K562 (cell line): Measurements from ENCODE around the gene ALDH18A1. TPM values are rescaled to one million over a fixed set of nuclear protein-coding genes. Genes with fewer than 3 reads are reported as not detected.
A peak's percentile ranks its signal among the peaks of the same experiment; 100 is the strongest.

Experiments used
- BRCA1 ChIP-seq, 2 experiments: fragments of 450-650 bp in 1 of 2; sonication (generic) in 1 of 2; formaldehyde crosslinking in 1 of 2; IDR thresholded peaks; 2 replicates each; pipeline versions ENCODE4 v1.5.0 to v1.6.1; 2017 to 2020; ENCODE audit warnings: mild to moderate bottlenecking in 1 of 2, missing genetic modification reagents in 1 of 2
- TRIM24 ChIP-seq, 2 experiments: fragments of 450-650 bp; IDR thresholded peaks; 2 replicates each; pipeline ENCODE4 v1.6.1; 2016
- ZBTB7A ChIP-seq: IDR thresholded peaks from 2 replicates; pipeline ENCODE4 v1.6.1; 2011; ENCODE audit warnings: low read depth, mild to moderate bottlenecking, low read length, moderate library complexity, borderline replicate concordance; ENCODE audit not compliant: control insufficient read depth
- ZNF586 ChIP-seq: fragments of 450-650 bp; formaldehyde crosslinking; conservative IDR thresholded peaks from 2 replicates; pipeline ENCODE4 v1.4.0; 2020; ENCODE audit warnings: mild to moderate bottlenecking, moderate library complexity
- ZNF668 ChIP-seq: fragments of 250-450 bp; sonication (Bioruptor Pico); IDR thresholded peaks from 2 replicates; pipeline ENCODE4 v1.8.0; 2022; ENCODE audit warnings: mild to moderate bottlenecking, inconsistent platforms
- polyA plus RNA-seq, 8 experiments: library from polyadenylated mRNA; depleted of rRNA in 4 of 8; stranded (reverse) in 5 of 8; unstranded in 3 of 8; fragments of >200 nt; fragmentation: Nextera tagmentation in 2 of 8; fragmentation: Illumina TruSeq in 1 of 8; extraction: Ambion mirVana in 2 of 8; extraction: Trizol in 1 of 8; gene quantifications; 2 replicates each; pipeline versions ENCODE4 v1.2.1 to v1.2.3, GENCODE V29; 2011 to 2014; ENCODE audit warnings: inconsistent platforms in 1 of 8, missing spikeins in 1 of 8
- total RNA-seq, 7 experiments: library from RNA; depleted of rRNA in 6 of 7; stranded (reverse); fragments of >200 nt in 6 of 7; fragmentation: Illumina TruSeq in 2 of 7; extraction: Trizol in 2 of 7; gene quantifications; 2 replicates each; pipeline versions ENCODE4 v1.2.1 to v1.2.3, GENCODE V29; 2011 to 2021; ENCODE audit warnings: low replicate concordance in 1 of 7
- TF ChIP-seq, protein P1 (sequence below): fragments of 450-650 bp; IDR thresholded peaks from 2 replicates; pipeline ENCODE4 v1.6.1; 2016; ENCODE audit warnings: mild to moderate bottlenecking, moderate library complexity
- TF ChIP-seq, protein P2 (sequence below): sonication (generic); IDR thresholded peaks from 2 replicates; pipeline ENCODE4 v1.6.1; 2016
- TF ChIP-seq, protein P3 (sequence below): sonication (generic); formaldehyde crosslinking; IDR thresholded peaks from 2 replicates; pipeline ENCODE4 v1.8.1; 2023; ENCODE audit warnings: mild to moderate bottlenecking, missing genetic modification reagents
- TF ChIP-seq, protein P4 (sequence below): fragments of 450-650 bp; IDR thresholded peaks from 2 replicates; pipeline ENCODE4 v1.6.1; 2016; ENCODE audit warnings: borderline replicate concordance

Gene ALDH18A1
- total and polyA plus RNA-seq, 9 of the 15 experiments (the other 6 are each of a cell fraction or from before 2014, with no cell fraction given), result 12.0 to 83.3 (median 43.8) TPM

DNA sequence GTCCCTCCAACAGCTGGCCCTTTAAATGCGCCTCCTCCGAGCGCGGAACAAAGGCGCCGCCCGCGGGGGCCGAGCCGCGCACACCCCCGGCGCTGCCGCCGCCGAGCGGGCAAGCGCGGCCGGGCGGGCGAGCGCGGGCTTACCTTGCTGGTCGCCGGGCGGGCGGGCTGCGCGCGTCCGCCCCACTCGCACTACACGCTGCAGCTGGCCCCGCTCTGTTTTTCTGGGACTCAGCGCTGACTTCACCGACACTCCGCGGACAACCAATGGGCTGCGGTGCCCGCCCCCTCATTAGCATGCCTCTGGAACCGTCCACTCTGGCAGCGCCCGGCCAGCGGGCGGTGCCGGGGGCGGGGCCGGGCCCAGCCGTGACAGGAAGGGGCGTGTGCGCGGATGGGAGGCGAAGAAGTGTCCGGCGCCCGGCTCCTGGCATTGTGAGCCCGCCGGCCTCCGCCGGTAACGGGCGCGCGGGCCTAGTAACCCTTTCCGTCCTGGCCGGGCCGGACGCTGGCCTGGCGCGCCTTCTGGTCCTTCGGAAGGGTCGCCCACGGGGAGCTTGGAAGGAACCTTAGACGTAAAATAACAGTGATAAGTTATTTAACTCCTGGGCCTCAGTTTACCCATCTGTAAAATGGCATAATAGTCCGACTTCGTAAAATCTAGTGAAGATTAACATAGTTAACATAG lies 95.2 kb downstream of the ALDH18A1 start, which contains the start of gene SORBS1 (continued):
- TF ChIP-seq, protein P1, sequence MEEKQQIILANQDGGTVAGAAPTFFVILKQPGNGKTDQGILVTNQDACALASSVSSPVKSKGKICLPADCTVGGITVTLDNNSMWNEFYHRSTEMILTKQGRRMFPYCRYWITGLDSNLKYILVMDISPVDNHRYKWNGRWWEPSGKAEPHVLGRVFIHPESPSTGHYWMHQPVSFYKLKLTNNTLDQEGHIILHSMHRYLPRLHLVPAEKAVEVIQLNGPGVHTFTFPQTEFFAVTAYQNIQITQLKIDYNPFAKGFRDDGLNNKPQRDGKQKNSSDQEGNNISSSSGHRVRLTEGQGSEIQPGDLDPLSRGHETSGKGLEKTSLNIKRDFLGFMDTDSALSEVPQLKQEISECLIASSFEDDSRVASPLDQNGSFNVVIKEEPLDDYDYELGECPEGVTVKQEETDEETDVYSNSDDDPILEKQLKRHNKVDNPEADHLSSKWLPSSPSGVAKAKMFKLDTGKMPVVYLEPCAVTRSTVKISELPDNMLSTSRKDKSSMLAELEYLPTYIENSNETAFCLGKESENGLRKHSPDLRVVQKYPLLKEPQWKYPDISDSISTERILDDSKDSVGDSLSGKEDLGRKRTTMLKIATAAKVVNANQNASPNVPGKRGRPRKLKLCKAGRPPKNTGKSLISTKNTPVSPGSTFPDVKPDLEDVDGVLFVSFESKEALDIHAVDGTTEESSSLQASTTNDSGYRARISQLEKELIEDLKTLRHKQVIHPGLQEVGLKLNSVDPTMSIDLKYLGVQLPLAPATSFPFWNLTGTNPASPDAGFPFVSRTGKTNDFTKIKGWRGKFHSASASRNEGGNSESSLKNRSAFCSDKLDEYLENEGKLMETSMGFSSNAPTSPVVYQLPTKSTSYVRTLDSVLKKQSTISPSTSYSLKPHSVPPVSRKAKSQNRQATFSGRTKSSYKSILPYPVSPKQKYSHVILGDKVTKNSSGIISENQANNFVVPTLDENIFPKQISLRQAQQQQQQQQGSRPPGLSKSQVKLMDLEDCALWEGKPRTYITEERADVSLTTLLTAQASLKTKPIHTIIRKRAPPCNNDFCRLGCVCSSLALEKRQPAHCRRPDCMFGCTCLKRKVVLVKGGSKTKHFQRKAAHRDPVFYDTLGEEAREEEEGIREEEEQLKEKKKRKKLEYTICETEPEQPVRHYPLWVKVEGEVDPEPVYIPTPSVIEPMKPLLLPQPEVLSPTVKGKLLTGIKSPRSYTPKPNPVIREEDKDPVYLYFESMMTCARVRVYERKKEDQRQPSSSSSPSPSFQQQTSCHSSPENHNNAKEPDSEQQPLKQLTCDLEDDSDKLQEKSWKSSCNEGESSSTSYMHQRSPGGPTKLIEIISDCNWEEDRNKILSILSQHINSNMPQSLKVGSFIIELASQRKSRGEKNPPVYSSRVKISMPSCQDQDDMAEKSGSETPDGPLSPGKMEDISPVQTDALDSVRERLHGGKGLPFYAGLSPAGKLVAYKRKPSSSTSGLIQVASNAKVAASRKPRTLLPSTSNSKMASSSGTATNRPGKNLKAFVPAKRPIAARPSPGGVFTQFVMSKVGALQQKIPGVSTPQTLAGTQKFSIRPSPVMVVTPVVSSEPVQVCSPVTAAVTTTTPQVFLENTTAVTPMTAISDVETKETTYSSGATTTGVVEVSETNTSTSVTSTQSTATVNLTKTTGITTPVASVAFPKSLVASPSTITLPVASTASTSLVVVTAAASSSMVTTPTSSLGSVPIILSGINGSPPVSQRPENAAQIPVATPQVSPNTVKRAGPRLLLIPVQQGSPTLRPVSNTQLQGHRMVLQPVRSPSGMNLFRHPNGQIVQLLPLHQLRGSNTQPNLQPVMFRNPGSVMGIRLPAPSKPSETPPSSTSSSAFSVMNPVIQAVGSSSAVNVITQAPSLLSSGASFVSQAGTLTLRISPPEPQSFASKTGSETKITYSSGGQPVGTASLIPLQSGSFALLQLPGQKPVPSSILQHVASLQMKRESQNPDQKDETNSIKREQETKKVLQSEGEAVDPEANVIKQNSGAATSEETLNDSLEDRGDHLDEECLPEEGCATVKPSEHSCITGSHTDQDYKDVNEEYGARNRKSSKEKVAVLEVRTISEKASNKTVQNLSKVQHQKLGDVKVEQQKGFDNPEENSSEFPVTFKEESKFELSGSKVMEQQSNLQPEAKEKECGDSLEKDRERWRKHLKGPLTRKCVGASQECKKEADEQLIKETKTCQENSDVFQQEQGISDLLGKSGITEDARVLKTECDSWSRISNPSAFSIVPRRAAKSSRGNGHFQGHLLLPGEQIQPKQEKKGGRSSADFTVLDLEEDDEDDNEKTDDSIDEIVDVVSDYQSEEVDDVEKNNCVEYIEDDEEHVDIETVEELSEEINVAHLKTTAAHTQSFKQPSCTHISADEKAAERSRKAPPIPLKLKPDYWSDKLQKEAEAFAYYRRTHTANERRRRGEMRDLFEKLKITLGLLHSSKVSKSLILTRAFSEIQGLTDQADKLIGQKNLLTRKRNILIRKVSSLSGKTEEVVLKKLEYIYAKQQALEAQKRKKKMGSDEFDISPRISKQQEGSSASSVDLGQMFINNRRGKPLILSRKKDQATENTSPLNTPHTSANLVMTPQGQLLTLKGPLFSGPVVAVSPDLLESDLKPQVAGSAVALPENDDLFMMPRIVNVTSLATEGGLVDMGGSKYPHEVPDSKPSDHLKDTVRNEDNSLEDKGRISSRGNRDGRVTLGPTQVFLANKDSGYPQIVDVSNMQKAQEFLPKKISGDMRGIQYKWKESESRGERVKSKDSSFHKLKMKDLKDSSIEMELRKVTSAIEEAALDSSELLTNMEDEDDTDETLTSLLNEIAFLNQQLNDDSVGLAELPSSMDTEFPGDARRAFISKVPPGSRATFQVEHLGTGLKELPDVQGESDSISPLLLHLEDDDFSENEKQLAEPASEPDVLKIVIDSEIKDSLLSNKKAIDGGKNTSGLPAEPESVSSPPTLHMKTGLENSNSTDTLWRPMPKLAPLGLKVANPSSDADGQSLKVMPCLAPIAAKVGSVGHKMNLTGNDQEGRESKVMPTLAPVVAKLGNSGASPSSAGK, result no peak
- TF ChIP-seq BRCA1 (IDR thresholded peaks at IDR 0.05) (no peak), BRCA1 (CRISPR knock-in tag; IDR thresholded peaks at IDR 0.05) (no peak), ZNF586 (no peak), ZNF668 (no peak), ZBTB7A (peak; percentile 51; the same call in 1 of the 2 replicates), TRIM24 (IDR thresholded peaks at IDR 0.05) (0 out of 4 replicates have a peak, but pooled peaks of 1 of the 2 experiments have one; percentile 17)
- TF ChIP-seq, protein P2, sequence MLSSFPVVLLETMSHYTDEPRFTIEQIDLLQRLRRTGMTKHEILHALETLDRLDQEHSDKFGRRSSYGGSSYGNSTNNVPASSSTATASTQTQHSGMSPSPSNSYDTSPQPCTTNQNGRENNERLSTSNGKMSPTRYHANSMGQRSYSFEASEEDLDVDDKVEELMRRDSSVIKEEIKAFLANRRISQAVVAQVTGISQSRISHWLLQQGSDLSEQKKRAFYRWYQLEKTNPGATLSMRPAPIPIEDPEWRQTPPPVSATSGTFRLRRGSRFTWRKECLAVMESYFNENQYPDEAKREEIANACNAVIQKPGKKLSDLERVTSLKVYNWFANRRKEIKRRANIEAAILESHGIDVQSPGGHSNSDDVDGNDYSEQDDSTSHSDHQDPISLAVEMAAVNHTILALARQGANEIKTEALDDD, result no peak
- TF ChIP-seq, protein P3, sequence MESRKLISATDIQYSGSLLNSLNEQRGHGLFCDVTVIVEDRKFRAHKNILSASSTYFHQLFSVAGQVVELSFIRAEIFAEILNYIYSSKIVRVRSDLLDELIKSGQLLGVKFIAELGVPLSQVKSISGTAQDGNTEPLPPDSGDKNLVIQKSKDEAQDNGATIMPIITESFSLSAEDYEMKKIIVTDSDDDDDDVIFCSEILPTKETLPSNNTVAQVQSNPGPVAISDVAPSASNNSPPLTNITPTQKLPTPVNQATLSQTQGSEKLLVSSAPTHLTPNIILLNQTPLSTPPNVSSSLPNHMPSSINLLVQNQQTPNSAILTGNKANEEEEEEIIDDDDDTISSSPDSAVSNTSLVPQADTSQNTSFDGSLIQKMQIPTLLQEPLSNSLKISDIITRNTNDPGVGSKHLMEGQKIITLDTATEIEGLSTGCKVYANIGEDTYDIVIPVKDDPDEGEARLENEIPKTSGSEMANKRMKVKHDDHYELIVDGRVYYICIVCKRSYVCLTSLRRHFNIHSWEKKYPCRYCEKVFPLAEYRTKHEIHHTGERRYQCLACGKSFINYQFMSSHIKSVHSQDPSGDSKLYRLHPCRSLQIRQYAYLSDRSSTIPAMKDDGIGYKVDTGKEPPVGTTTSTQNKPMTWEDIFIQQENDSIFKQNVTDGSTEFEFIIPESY (CRISPR knock-in tag), result no peak
- TF ChIP-seq, protein P4, sequence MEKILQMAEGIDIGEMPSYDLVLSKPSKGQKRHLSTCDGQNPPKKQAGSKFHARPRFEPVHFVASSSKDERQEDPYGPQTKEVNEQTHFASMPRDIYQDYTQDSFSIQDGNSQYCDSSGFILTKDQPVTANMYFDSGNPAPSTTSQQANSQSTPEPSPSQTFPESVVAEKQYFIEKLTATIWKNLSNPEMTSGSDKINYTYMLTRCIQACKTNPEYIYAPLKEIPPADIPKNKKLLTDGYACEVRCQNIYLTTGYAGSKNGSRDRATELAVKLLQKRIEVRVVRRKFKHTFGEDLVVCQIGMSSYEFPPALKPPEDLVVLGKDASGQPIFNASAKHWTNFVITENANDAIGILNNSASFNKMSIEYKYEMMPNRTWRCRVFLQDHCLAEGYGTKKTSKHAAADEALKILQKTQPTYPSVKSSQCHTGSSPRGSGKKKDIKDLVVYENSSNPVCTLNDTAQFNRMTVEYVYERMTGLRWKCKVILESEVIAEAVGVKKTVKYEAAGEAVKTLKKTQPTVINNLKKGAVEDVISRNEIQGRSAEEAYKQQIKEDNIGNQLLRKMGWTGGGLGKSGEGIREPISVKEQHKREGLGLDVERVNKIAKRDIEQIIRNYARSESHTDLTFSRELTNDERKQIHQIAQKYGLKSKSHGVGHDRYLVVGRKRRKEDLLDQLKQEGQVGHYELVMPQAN, result peak; percentile 45; the same call in 1 of the 2 replicates
